Erythroblast (primary cell): ENCODE results near the gene LSAMP.

Experiments
- GATA1 ChIP-seq: IDR thresholded peaks from 2 replicates; pipeline ENCODE4 v1.6.1; 2011; ENCODE audit warnings: low read depth, mild to moderate bottlenecking, control low read depth, low read length, moderate library complexity
- POLR2A ChIP-seq: IDR thresholded peaks from 2 replicates; pipeline ENCODE4 v1.6.1; 2011; ENCODE audit warnings: mild to moderate bottlenecking, low read length

DNA sequence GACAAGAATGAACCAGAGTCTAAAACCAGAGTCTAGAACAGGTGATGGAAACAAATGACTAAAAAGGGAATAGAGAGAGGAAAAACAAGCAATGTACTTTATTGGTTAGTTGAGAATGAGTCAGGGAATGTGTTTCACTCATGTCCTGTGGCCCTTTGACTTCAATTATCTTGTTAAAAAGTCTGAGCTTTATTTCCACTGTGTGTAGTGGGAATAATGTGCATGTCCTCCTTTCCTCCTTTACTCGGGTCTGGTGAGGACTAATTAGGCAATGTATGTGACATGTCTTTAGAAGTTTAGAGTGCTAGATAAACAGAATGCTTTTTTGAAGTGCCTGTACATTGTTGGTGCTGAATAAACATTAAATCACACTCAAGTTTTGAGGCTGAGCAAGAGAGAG lies 21.3 kb downstream of the LSAMP start:
- TF ChIP-seq POLR2A (no peak), GATA1 (no peak)
